Breast epithelium (tissue), 4 donors: ENCODE data around the gene MRTFB. TPM values are rescaled to one million over a fixed set of nuclear protein-coding genes. Genes with fewer than 3 reads are reported as not detected.
"Not testable (repeated sequence)": the region's sequence is repeated elsewhere in the genome, so short reads cannot be mapped to it uniquely, and the experiment has no call there.

Source experiments
- DNase-seq, 2 donors: peaks; one replicate each; pipeline ENCODE4 v3.0.0-alpha.2; 2019; ENCODE audit warnings: low spot score in 2 of 2
- H3K27ac ChIP-seq, 2 donors: fragments of 200-600 bp; sonication (generic) in 1 of 2; one replicate each; pipeline ENCODE4 v1.5.1; 2016 to 2019; ENCODE audit warnings: mild to moderate bottlenecking in 1 of 2
- H3K27me3 ChIP-seq, 2 donors: fragments of 200-600 bp; sonication (generic) in 1 of 2; one replicate each; pipeline versions ENCODE4 v1.5.1 to v1.6.0; 2017 to 2019; ENCODE audit warnings: control low read depth in 1 of 2, mild to moderate bottlenecking in 1 of 2
- H3K36me3 ChIP-seq: fragments of 200-600 bp; one replicate; pipeline ENCODE4 v1.5.1; 2019
- H3K4me1 ChIP-seq, 2 donors: fragments of 200-600 bp; sonication (generic); one replicate each; pipeline ENCODE4 v1.5.1; 2016 to 2019; ENCODE audit warnings: control low read depth in 1 of 2
- H3K4me3 ChIP-seq, 3 donors: fragments of 200-600 bp; sonication (generic); 1 replicate in 2 of 3; 2 replicates in 1 of 3; pipeline ENCODE4 v1.5.1; 2016 to 2019; ENCODE audit warnings: mild to moderate bottlenecking in 3 of 3, moderate library complexity in 2 of 3
- H3K9me3 ChIP-seq, 2 donors: fragments of 200-600 bp; sonication (generic) in 1 of 2; one replicate each; pipeline ENCODE4 v1.5.1; 2016 to 2019; ENCODE audit warnings: control low read depth in 1 of 2
- CTCF ChIP-seq, 3 donors: fragments of 450-650 bp; IDR thresholded peaks; one replicate each; pipeline ENCODE4 v1.5.1; 2016 to 2017; ENCODE audit warnings: antibody characterized with exemption in 3 of 3, mild to moderate bottlenecking in 3 of 3, moderate library complexity in 3 of 3
- POLR2A ChIP-seq: fragments of 450-650 bp; IDR thresholded peaks from one replicate; pipeline ENCODE4 v1.6.1; 2016; ENCODE audit warnings: antibody characterized with exemption, mild to moderate bottlenecking, moderate library complexity
- POLR2AphosphoS5 ChIP-seq, 3 donors: sonication (generic); formaldehyde crosslinking; IDR thresholded peaks; one replicate each; pipeline ENCODE4 v1.6.1; 2017; ENCODE audit warnings: antibody characterized with exemption in 3 of 3
- intact Hi-C: fragments of 100-400 bp; cut with DNase I; formaldehyde crosslinking; loops from one replicate; pipeline ENCODE4 v1.15.1; 2023; ENCODE audit warnings: low total_unique reads
- total RNA-seq, 3 donors: library from RNA; depleted of rRNA; stranded (reverse); fragments of >200 nt; gene quantifications; one replicate each; pipeline ENCODE4 v1.1.0, GENCODE V29; 2016

MRTFB gene
- total RNA-seq, 3 donors from 2014 or later, result 49.9 to 115 (median 83.6) TPM

GRCh38 chr16:14121142-14121541, 50.0 kb downstream of the MRTFB start:
- Histone ChIP-seq H3K4me1 (peaks cover 0 to 7% of the 10 kb centered on the region in 2 donors), H3K36me3 (no peaks in the 10 kb centered on the region), H3K4me3 (no peak overlapping the region), H3K9me3 (no peaks in the 10 kb centered on the region), H3K27ac (no peak overlapping the region), H3K27me3 (no peaks in the 10 kb centered on the region)
- intact Hi-C loops, result no loop called here
- DNase-seq, result no peak
- TF ChIP-seq POLR2AphosphoS5 (IDR thresholded peaks at IDR 0.05), result no peak
- no peak for TF ChIP-seq POLR2A
- TF ChIP-seq CTCF (IDR thresholded peaks at IDR 0.05), result no peak

- Histone ChIP-seq H3K4me3 (no peak overlapping the region), H3K27me3 (no peaks in the 10 kb centered on the region), H3K9me3 (no peaks in the 10 kb centered on the region), H3K27ac (no peak overlapping the region), H3K4me1 (peaks cover 0 to 7% of the 10 kb centered on the region in 2 donors), H3K36me3 (no peaks in the 10 kb centered on the region)
- TF ChIP-seq POLR2A (no peak), CTCF (IDR thresholded peaks at IDR 0.05) (no peak), POLR2AphosphoS5 (IDR thresholded peaks at IDR 0.05) (no peak)
- no peak for DNase-seq
- intact Hi-C loops, result no loop called here
Measured at GRCh38 chr16:14121872-14122271, 50.8 kb downstream of the MRTFB start.

- H3K9me3 ChIP-seq, H3K27me3 ChIP-seq, intact Hi-C loops, H3K4me3 ChIP-seq, H3K27ac ChIP-seq, H3K4me1 ChIP-seq, H3K36me3 ChIP-seq, DNase-seq: not testable (repeated sequence)
Measured at GRCh38 chr16:14122430-14122829, 51.3 kb downstream of the MRTFB start.

- DNase-seq, result no peak
- TF ChIP-seq POLR2A (no peak), POLR2AphosphoS5 (IDR thresholded peaks at IDR 0.05) (no peak), CTCF (IDR thresholded peaks at IDR 0.05) (no peak)
- intact Hi-C loops, result no loop called here
Measured at GRCh38 chr16:14125000-14125681, 54.0 kb downstream of the MRTFB start.

GRCh38 chr16:14125708-14126107, 54.6 kb downstream of the MRTFB start:
- TF ChIP-seq POLR2A (no peak), CTCF (IDR thresholded peaks at IDR 0.05) (no peak), POLR2AphosphoS5 (IDR thresholded peaks at IDR 0.05) (no peak)
- no peak overlapping the region for H3K27ac ChIP-seq

More at GRCh38 chr16:14125000-14125681, 54.0 kb downstream of the MRTFB start:
- no peaks in the 10 kb centered on the region for H3K36me3 ChIP-seq
- H3K27me3 ChIP-seq, result no peaks in the 10 kb centered on the region
- H3K4me1 ChIP-seq, result peaks cover 0 to 7% of the 10 kb centered on the region in 2 donors
- peak overlapping the region in 1 of 2 donors; percentile 8 for H3K27ac ChIP-seq
- no peaks in the 10 kb centered on the region for H3K9me3 ChIP-seq
- no peak overlapping the region for H3K4me3 ChIP-seq

More at GRCh38 chr16:14125708-14126107, 54.6 kb downstream of the MRTFB start:
- Histone ChIP-seq H3K4me3 (no peak overlapping the region), H3K27me3 (no peaks in the 10 kb centered on the region), H3K36me3 (no peaks in the 10 kb centered on the region), H3K9me3 (no peaks in the 10 kb centered on the region), H3K4me1 (peaks cover 0 to 7% of the 10 kb centered on the region in 2 donors)
- DNase-seq, result no peak
- intact Hi-C loops, result no loop called here
